GM23248 (cell line): ENCODE measurements around the gene FBXO42.

ENCODE experiments used
- EZH2 ChIP-seq: fragments of 200-600 bp; sonication (generic); IDR thresholded peaks from 2 replicates; pipeline ENCODE4 v1.6.1; 2018; ENCODE audit warnings: antibody characterized with exemption, mild to moderate bottlenecking; ENCODE audit not compliant: insufficient read depth, poor library complexity, severe bottlenecking
- EZH2phosphoT487 ChIP-seq: fragments of 200-600 bp; sonication (generic); IDR thresholded peaks from 2 replicates; pipeline ENCODE4 v1.6.1; 2018; ENCODE audit warnings: antibody characterized with exemption, moderate library complexity, mild to moderate bottlenecking, low read depth; ENCODE audit not compliant: insufficient read depth

GRCh38 chr1:16275591-16275990, 76.7 kb downstream of the FBXO42 start:
- no peak for TF ChIP-seq EZH2
- no peak for TF ChIP-seq EZH2phosphoT487
